HCT116 (cell line): ENCODE data around the gene DRGX. TPM values are rescaled to one million over a fixed set of nuclear protein-coding genes. Genes with fewer than 3 reads are reported as not detected.

Source experiments
- ATAC-seq: fragments of 200-7000 bp; cut with Tn5 transposase; 2 replicates; pipeline ENCODE4 v1.9.1; 2020; ENCODE audit warnings: mild to moderate bottlenecking, moderate library complexity
- BruUV-seq: library from RNA; stranded (reverse); fragments of 400-500 nt; replicated peaks from 2 replicates; lab custom pipeline; 2021; lab: Mats Ljungman, UMichigan
- CTCF ChIA-PET: fragments of 300-600 bp; sonication (Branson Sonifier 250); formaldehyde crosslinking; loops from one replicate; lab custom pipeline; 2021; ENCODE audit warnings: antibody characterized with exemption; lab: Charles Lee
- POLR2A ChIA-PET: fragments of 300-600, 350-600 bp; sonication (Branson Sonifier 250); formaldehyde crosslinking; loops from one replicate; lab custom pipeline; 2021; ENCODE audit warnings: antibody characterized with exemption; lab: Charles Lee
- RAD21 ChIA-PET, 2 experiments: fragments of 300-600 bp; sonication (Branson Sonifier 250); formaldehyde crosslinking; loops; one replicate each; lab custom pipeline; 2023; ENCODE audit warnings: low total read pairs in 2 of 2; ENCODE audit not compliant: uncharacterized antibody in 2 of 2, unreplicated experiment in 2 of 2, low non-redundant PET in 1 of 2; lab: Charles Lee
- DNase-seq: peaks from one replicate; pipeline ENCODE4 v3.0.0-alpha.2; 2010; ENCODE audit warnings: low read depth, low spot score
- H2AFZ ChIP-seq: fragments of 200-600 bp; shearing (Covaris generic), sonication (generic); 2 replicates; pipeline ENCODE4 v1.6.1; 2017; ENCODE audit warnings: low read depth, mixed run types, mixed read lengths, antibody characterized with exemption, low read length; ENCODE audit not compliant: poor library complexity, severe bottlenecking
- H3K27ac ChIP-seq: 2 replicates; pipeline ENCODE4 v1.5.1; 2012; ENCODE audit warnings: low read depth, low read length
- H3K27me3 ChIP-seq: fragments of 200-600 bp; sonication (generic); 2 replicates; pipeline ENCODE4 v1.6.1; 2016; ENCODE audit warnings: mixed run types, low read length, mixed read lengths; ENCODE audit not compliant: insufficient read depth
- H3K36me3 ChIP-seq, 2 experiments: fragments of 200-500 bp in 1 of 2; fragments of 200-600 bp in 1 of 2; sonication (Bioruptor generic) in 1 of 2; sonication (generic) in 1 of 2; 2 replicates each; pipeline versions ENCODE4 v1.5.1 to v1.6.1; 2014 to 2016; ENCODE audit warnings: low read length in 2 of 2, inconsistent platforms in 1 of 2, mixed read lengths in 1 of 2, mixed run types in 1 of 2; ENCODE audit not compliant: insufficient read depth in 2 of 2, control insufficient read depth in 1 of 2
- H3K4me1 ChIP-seq, 2 experiments: fragments of 200-600 bp in 1 of 2; sonication (generic) in 1 of 2; 2 replicates each; pipeline versions ENCODE4 v1.5.1 to v1.6.1; 2012 to 2017; ENCODE audit warnings: low read length in 2 of 2, inconsistent platforms in 1 of 2, mild to moderate bottlenecking in 1 of 2, mixed read lengths in 1 of 2, mixed run types in 1 of 2, moderate library complexity in 1 of 2; ENCODE audit not compliant: insufficient read depth in 2 of 2, control insufficient read depth in 1 of 2
- H3K4me2 ChIP-seq: fragments of 200-600 bp; sonication (generic); 2 replicates; pipeline ENCODE4 v1.6.1; 2017; ENCODE audit warnings: mixed run types, low read length, mixed read lengths
- H3K4me3 ChIP-seq, 2 experiments: fragments of 200-600 bp in 1 of 2; sonication (generic) in 1 of 2; replicated peaks in 1 of 2; 2 replicates each; pipeline ENCODE4 v1.5.1; 2011 to 2016; ENCODE audit warnings: low read length in 2 of 2, control low read depth in 1 of 2, low read depth in 1 of 2, mild to moderate bottlenecking in 1 of 2, mixed read lengths in 1 of 2, mixed run types in 1 of 2
- H3K79me2 ChIP-seq: fragments of 200-600 bp; sonication (generic); 2 replicates; pipeline ENCODE4 v1.6.1; 2017; ENCODE audit warnings: mild to moderate bottlenecking, mixed run types, low read length, moderate library complexity, mixed read lengths; ENCODE audit not compliant: insufficient read depth
- H3K9ac ChIP-seq: fragments of 200-600 bp; sonication (generic); 2 replicates; pipeline ENCODE4 v1.6.1; 2016; ENCODE audit warnings: low read length, mixed read lengths
- H3K9me2 ChIP-seq: fragments of 200-600 bp; sonication (generic), shearing (Covaris generic); 2 replicates; pipeline ENCODE4 v1.6.1; 2017; ENCODE audit warnings: mixed run types, mild to moderate bottlenecking, moderate library complexity; ENCODE audit not compliant: insufficient read depth
- H3K9me3 ChIP-seq, 2 experiments: fragments of 200-500 bp in 1 of 2; fragments of 200-600 bp in 1 of 2; sonication (Bioruptor generic) in 1 of 2; sonication (generic) in 1 of 2; 2 replicates each; pipeline ENCODE4 v1.6.1; 2014 to 2017; ENCODE audit warnings: low read length in 2 of 2, mixed read lengths in 2 of 2, inconsistent platforms in 1 of 2, low read depth in 1 of 2, mild to moderate bottlenecking in 1 of 2, mixed run types in 1 of 2, moderate library complexity in 1 of 2; ENCODE audit not compliant: control insufficient read depth in 1 of 2, insufficient read depth in 1 of 2
- H4K20me1 ChIP-seq: fragments of 200-600 bp; sonication (generic), shearing (Covaris generic); 2 replicates; pipeline ENCODE4 v1.6.1; 2017; ENCODE audit warnings: mixed run types, mild to moderate bottlenecking, moderate library complexity; ENCODE audit not compliant: insufficient read depth
- CBX3 ChIP-seq: IDR thresholded peaks from 2 replicates; pipeline ENCODE4 v1.6.1; 2012; ENCODE audit warnings: low read depth
- CTCF ChIP-seq, 3 experiments: fragments of 200-600 bp in 1 of 3; sonication (generic) in 1 of 3; IDR thresholded peaks in 2 of 3; conservative IDR thresholded peaks in 1 of 3; 2 replicates each; pipeline ENCODE4 v1.5.1; 2012 to 2017; ENCODE audit warnings: low read depth in 2 of 3, low read length in 2 of 3, antibody characterized with exemption in 1 of 3, borderline replicate concordance in 1 of 3, control low read depth in 1 of 3, mild to moderate bottlenecking in 1 of 3, mixed read lengths in 1 of 3, mixed run types in 1 of 3, moderate library complexity in 1 of 3; ENCODE audit not compliant: insufficient read depth in 1 of 3
- ELF1 ChIP-seq: IDR thresholded peaks from 2 replicates; pipeline ENCODE4 v1.6.1; 2012; ENCODE audit warnings: low read depth, borderline replicate concordance
- EZH2 ChIP-seq: fragments of 200-600 bp; sonication (generic); IDR thresholded peaks from 2 replicates; pipeline ENCODE4 v1.6.1; 2017; ENCODE audit warnings: antibody characterized with exemption, mixed run types
- FOSL1 ChIP-seq: IDR thresholded peaks from 2 replicates; pipeline ENCODE4 v1.6.1; 2012; ENCODE audit warnings: low read depth
- JUND ChIP-seq: IDR thresholded peaks from 2 replicates; pipeline ENCODE4 v1.6.1; 2012
- POLR2A ChIP-seq: IDR thresholded peaks from 2 replicates; pipeline ENCODE4 v1.7.0; 2011; ENCODE audit warnings: borderline replicate concordance; ENCODE audit not compliant: insufficient read depth, insufficient read length; ENCODE audit errors: extremely low read depth
- RAD21 ChIP-seq: IDR thresholded peaks from 2 replicates; pipeline ENCODE4 v1.6.1; 2012; ENCODE audit warnings: low read depth, mild to moderate bottlenecking
- REST ChIP-seq: IDR thresholded peaks from 2 replicates; pipeline ENCODE4 v1.6.1; 2012; ENCODE audit warnings: low read depth
- SIN3A ChIP-seq: IDR thresholded peaks from 2 replicates; pipeline ENCODE4 v1.6.1; 2012; ENCODE audit warnings: low read depth
- SP1 ChIP-seq: IDR thresholded peaks from 2 replicates; pipeline ENCODE4 v1.6.1; 2012; ENCODE audit warnings: low read depth
- SRF ChIP-seq: IDR thresholded peaks from 2 replicates; pipeline ENCODE4 v1.6.1; 2012; ENCODE audit warnings: low read depth
- TCF7L2 ChIP-seq: IDR thresholded peaks from 2 replicates; pipeline ENCODE4 v1.7.0; 2011; ENCODE audit warnings: borderline replicate concordance, inconsistent platforms; ENCODE audit not compliant: insufficient read depth, insufficient read length; ENCODE audit errors: extremely low read depth
- YY1 ChIP-seq: IDR thresholded peaks from 2 replicates; pipeline ENCODE4 v1.6.1; 2011; ENCODE audit warnings: low read length, low read depth, moderate library complexity, mild to moderate bottlenecking; ENCODE audit not compliant: insufficient replicate concordance; ENCODE audit errors: extremely low read depth
- ZFX ChIP-seq: fragments of 450-650 bp; IDR thresholded peaks from 2 replicates; pipeline ENCODE4 v1.6.1; 2017
- intact Hi-C: fragments of 100-400 bp; cut with micrococcal nuclease; formaldehyde crosslinking; loops from 2 replicates; pipeline ENCODE4 v1.10.0; 2022
- total RNA-seq: library from RNA; stranded (reverse); gene quantifications from one replicate; pipeline ENCODE4 v1.2.1, GENCODE V29; 2021; ENCODE audit not compliant: unreplicated experiment
- TF ChIP-seq, protein P1 (sequence below): IDR thresholded peaks from 2 replicates; pipeline ENCODE4 v1.6.1; 2012

Gene DRGX
- total RNA-seq, 1 experiment from 2014 or later = not detected

- Histone ChIP-seq H3K9ac (no peak overlapping the region), H3K79me2 (no peaks in the 10 kb centered on the region), H2AFZ (no peak overlapping the region), H3K9me3 (no peaks in the 10 kb centered on the region), H3K4me2 (no peak overlapping the region), H3K27me3 (no peaks in the 10 kb centered on the region), H3K9me2 (no peaks in the 10 kb centered on the region), H3K27ac (no peak overlapping the region), H4K20me1 (no peaks in the 10 kb centered on the region), H3K4me3 (no peak overlapping the region), H3K36me3 (no peaks in the 10 kb centered on the region), H3K4me1 (peaks cover 14 to 16% of the 10 kb centered on the region in 2 experiments)
- DNase-seq (no peak), ATAC-seq (no peak)
- no TSS peak for BruUV-seq
- ChIA-PET RAD21 (no interaction called here), POLR2A (no interaction called here), CTCF (interaction anchor here (1.3 kb wide), 1 partner anchor 8 kb away, joined by 4 read pairs; no protein-coding TSS in a partner anchor)
- TF ChIP-seq JUND = no peak
- no peak for TF ChIP-seq RAD21
- no peak for TF ChIP-seq ELF1
- TF ChIP-seq SP1 = no peak
- no peak for TF ChIP-seq POLR2A
- TF ChIP-seq, protein P1, sequence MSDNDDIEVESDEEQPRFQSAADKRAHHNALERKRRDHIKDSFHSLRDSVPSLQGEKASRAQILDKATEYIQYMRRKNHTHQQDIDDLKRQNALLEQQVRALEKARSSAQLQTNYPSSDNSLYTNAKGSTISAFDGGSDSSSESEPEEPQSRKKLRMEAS = no peak
- no peak for TF ChIP-seq YY1
- no peak for TF ChIP-seq FOSL1
- no peak for TF ChIP-seq EZH2
- TF ChIP-seq SIN3A = no peak
- TF ChIP-seq TCF7L2 = no peak
- TF ChIP-seq SRF = no peak
- TF ChIP-seq REST = no peak
- no peak for TF ChIP-seq CTCF (IDR thresholded peaks at IDR 0.05 in 2 of 3, conservative IDR thresholded peaks at IDR 0.05 in 1 of 3; ENCODE audit: borderline replicate concordance in 1 of 3, insufficient read depth in 1 of 3, low read depth in 2 of 3, low read length in 2 of 3)
- TF ChIP-seq CBX3 = no peak
- no peak for TF ChIP-seq ZFX
- intact Hi-C loops = loop anchor here (5.0 to 10.0 kb wide), 2 partner anchors 433 to 760 kb away; no protein-coding TSS in a partner anchor
These were observed 19.2 kb upstream of the DRGX start for GRCh38 chr10:49415109-49415508.
